ENCODE results near the gene RCBTB2.

DNA sequence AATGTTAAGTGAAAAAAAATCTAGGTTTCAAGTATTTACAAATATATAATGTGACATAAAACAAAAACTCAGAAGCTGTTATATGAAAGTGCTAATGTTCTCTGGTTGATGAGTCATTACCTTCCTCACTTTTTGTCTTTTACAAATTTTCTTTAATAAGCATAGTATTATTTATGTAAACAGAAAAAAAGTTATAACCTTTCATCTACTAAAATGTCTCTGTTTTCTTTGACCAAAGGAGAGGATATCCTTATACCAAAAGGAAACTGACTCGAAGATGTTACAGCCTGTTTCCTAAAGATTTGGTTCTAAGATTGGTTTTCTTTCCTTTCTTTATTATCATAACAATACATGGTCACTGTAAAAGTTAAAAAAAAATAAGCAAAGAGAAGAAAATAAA lies 38.0 kb downstream of the RCBTB2 start:
- TF ChIP-seq, protein P1, sequence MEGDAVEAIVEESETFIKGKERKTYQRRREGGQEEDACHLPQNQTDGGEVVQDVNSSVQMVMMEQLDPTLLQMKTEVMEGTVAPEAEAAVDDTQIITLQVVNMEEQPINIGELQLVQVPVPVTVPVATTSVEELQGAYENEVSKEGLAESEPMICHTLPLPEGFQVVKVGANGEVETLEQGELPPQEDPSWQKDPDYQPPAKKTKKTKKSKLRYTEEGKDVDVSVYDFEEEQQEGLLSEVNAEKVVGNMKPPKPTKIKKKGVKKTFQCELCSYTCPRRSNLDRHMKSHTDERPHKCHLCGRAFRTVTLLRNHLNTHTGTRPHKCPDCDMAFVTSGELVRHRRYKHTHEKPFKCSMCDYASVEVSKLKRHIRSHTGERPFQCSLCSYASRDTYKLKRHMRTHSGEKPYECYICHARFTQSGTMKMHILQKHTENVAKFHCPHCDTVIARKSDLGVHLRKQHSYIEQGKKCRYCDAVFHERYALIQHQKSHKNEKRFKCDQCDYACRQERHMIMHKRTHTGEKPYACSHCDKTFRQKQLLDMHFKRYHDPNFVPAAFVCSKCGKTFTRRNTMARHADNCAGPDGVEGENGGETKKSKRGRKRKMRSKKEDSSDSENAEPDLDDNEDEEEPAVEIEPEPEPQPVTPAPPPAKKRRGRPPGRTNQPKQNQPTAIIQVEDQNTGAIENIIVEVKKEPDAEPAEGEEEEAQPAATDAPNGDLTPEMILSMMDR (IDR thresholded peaks at IDR 0.05; ENCODE audit: low read depth, low read length, missing input control): no peak
- TF ChIP-seq, protein P2, sequence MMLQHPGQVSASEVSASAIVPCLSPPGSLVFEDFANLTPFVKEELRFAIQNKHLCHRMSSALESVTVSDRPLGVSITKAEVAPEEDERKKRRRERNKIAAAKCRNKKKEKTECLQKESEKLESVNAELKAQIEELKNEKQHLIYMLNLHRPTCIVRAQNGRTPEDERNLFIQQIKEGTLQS (IDR thresholded peaks at IDR 0.05): no peak
